ENCODE data around the gene AMMECR1L.

DNA sequence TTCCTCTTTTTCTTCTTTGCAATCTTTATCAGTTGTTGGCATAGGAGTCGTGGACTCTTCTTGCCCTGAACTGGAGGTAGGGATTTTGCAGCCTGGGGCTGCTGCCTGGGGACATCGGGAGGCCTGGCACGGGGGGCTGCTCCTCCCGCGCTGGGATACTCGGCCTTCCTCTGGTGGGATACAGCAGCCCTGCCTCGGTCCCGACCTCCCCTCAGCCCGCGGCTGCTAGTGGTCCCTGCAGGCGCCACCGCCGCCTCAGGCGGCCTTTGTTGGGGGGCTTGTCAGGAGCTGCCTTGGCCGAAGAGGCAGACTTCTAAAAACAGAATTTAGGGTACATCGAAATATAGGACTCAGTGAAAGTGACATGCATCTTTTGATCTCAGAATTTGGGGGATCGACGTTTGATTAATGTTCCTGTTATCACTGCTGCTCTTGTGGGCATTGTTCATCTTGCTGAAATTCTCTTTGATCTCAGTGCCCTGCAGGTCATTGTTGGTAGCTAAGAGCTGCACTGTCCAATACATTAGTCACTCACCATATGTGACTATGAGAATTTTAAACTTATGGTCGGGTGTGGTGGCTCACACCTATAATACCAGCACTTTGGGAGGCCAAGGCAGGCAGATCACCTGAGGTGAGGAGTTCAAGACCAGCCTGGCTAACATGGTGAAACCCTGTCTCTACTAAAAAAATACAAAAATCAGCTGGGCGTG is 44.1 kb downstream of the AMMECR1L start:
- TF ChIP-seq POLR2A (IDR thresholded peaks at IDR 0.05; ENCODE audit: low read depth, low read length) (no peak), FOS (IDR thresholded peaks at IDR 0.05; ENCODE audit: low read depth, low read length) (no peak), RAD21 (IDR thresholded peaks at IDR 0.05; ENCODE audit: low read length) (no peak), RFX5 (IDR thresholded peaks at IDR 0.05; ENCODE audit: low read depth, low read length) (no peak), MAZ (IDR thresholded peaks at IDR 0.05; ENCODE audit: borderline replicate concordance, low read depth, low read length) (no peak), SMC3 (IDR thresholded peaks at IDR 0.05; ENCODE audit: low read depth, low read length) (no peak), MXI1 (IDR thresholded peaks at IDR 0.05; ENCODE audit: borderline replicate concordance, low read depth, low read length) (no peak), CEBPB (IDR thresholded peaks at IDR 0.05; ENCODE audit: low read depth, low read length) (no peak), BHLHE40 (IDR thresholded peaks at IDR 0.05; ENCODE audit: low read depth, low read length) (no peak), RCOR1 (IDR thresholded peaks at IDR 0.05; ENCODE audit: insufficient replicate concordance, low read length) (no peak)
- TF ChIP-seq, protein P1, sequence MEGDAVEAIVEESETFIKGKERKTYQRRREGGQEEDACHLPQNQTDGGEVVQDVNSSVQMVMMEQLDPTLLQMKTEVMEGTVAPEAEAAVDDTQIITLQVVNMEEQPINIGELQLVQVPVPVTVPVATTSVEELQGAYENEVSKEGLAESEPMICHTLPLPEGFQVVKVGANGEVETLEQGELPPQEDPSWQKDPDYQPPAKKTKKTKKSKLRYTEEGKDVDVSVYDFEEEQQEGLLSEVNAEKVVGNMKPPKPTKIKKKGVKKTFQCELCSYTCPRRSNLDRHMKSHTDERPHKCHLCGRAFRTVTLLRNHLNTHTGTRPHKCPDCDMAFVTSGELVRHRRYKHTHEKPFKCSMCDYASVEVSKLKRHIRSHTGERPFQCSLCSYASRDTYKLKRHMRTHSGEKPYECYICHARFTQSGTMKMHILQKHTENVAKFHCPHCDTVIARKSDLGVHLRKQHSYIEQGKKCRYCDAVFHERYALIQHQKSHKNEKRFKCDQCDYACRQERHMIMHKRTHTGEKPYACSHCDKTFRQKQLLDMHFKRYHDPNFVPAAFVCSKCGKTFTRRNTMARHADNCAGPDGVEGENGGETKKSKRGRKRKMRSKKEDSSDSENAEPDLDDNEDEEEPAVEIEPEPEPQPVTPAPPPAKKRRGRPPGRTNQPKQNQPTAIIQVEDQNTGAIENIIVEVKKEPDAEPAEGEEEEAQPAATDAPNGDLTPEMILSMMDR (conservative IDR thresholded peaks at IDR 0.05; ENCODE audit: low read depth, low read length), result no peak
- TF ChIP-seq, protein P2, sequence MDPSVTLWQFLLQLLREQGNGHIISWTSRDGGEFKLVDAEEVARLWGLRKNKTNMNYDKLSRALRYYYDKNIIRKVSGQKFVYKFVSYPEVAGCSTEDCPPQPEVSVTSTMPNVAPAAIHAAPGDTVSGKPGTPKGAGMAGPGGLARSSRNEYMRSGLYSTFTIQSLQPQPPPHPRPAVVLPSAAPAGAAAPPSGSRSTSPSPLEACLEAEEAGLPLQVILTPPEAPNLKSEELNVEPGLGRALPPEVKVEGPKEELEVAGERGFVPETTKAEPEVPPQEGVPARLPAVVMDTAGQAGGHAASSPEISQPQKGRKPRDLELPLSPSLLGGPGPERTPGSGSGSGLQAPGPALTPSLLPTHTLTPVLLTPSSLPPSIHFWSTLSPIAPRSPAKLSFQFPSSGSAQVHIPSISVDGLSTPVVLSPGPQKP (IDR thresholded peaks at IDR 0.05; ENCODE audit: borderline replicate concordance, low read depth, low read length), result no peak

All from IMR-90 (cell line).